Activated naive CD4-positive, alpha-beta T cell treated with anti-CD3 and anti-CD28 coated beads, Interleukin-2, amount 50 U/mL, for 72 hours (primary cell): Measurements from ENCODE around the gene RIGI. TPM values are rescaled to one million over a fixed set of nuclear protein-coding genes. Genes with fewer than 3 reads are reported as not detected.

ENCODE experiments used
- ATAC-seq, 2 donors: fragments of 150-1000 bp; cut with Tn5 transposase; 2 replicates each; pipeline ENCODE4 v1.10.0; 2021; ENCODE audit warnings: mild to moderate bottlenecking in 2 of 2, moderate library complexity in 2 of 2
- DNase-seq, 2 donors: peaks; one replicate each; pipeline ENCODE4 v3.0.0; 2021 to 2022; ENCODE audit warnings: low spot score in 2 of 2
- H3K27ac Mint-ChIP-seq, 2 donors: one replicate each; pipeline ENCODE4 v1.8.0; 2022; ENCODE audit warnings: mild to moderate bottlenecking in 2 of 2, mixed read lengths in 2 of 2
- H3K36me3 Mint-ChIP-seq, 2 donors: one replicate each; pipeline ENCODE4 v1.8.0; 2022; ENCODE audit warnings: mixed read lengths in 2 of 2
- H3K9me3 Mint-ChIP-seq, 2 donors: one replicate each; pipeline ENCODE4 v1.8.0; 2022; ENCODE audit warnings: mixed read lengths in 2 of 2
- total RNA-seq, 2 donors: library from RNA; stranded (reverse); gene quantifications; one replicate each; pipeline ENCODE4 v1.2.3, GENCODE V29; 2022

RIGI gene
- total RNA-seq, 2 donors from 2014 or later, result 5.8 to 11.4 TPM

DNA sequence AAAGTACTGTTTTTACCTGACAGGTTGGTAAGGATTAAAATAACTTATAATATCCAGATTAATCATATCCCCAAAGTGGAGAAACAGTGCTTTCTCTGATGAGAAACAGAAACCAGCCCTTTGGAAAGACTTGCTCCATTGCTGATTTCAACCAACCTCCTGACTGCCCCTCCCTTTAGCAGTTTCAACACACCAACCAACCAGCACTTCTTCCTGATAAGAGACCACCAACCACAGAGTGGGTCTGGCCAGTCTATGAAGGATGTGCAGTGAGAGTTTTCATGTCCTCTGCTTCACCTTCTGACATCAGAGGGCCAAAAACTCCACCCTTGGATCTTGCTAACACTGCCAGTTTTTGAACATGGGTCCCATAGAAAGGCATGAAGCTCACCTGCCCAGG, 28.1 kb downstream of the RIGI start:
- Mint-ChIP-seq H3K9me3 (no peaks in the 10 kb centered on the region), H3K27ac (no peak overlapping the region), H3K36me3 (peaks cover 0 to 9% of the 10 kb centered on the region in 2 donors)
- ATAC-seq (no peak), DNase-seq (no peak)

DNA sequence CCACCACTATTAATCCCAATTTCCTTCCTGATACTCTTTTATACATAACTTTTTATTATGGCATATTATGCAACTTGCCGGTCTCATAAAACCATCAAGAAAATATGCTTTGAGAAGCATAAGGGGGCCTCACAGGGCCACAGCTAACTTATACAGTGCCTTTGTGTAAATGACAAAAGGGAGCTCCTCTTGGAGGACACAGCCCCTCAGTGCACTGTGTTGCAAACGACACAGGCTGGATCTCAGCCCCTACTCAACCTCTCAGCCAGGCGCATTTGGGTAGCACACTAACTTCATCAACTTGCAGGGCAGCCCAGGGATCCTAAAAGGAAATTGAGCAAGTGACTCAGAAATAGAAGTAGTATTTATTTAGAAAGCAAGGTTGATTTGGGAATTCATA, 35.4 kb downstream of the RIGI start:
- no peak overlapping the region for H3K27ac Mint-ChIP-seq
- H3K9me3 Mint-ChIP-seq, result no peaks in the 10 kb centered on the region
- ATAC-seq (no peak), DNase-seq (no peak)
- H3K36me3 Mint-ChIP-seq, result no peaks in the 10 kb centered on the region

DNA sequence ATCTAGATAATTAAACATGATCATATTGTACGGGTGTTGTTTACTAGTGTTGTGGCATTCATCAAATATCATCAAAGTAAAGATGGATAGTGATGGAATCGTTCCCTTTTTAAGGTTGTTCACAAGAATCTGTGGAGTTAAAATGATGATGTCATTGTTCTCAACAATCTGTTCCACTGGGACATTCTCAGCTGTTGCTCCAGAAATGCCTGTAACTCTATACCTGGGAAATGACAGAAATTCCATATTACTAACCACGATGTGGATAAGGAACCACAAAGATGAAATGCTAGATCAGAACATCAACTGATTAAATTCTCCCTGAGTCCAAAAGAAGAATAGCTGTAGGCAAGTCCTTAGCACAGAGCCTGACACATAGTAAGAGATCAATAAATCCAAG, 38.0 kb downstream of the RIGI start:
- Mint-ChIP-seq H3K9me3 (no peaks in the 10 kb centered on the region), H3K36me3 (no peaks in the 10 kb centered on the region), H3K27ac (peak overlapping the region in 1 of 2 donors; percentile 35)
- DNase-seq (no peak), ATAC-seq (no peak)

DNA sequence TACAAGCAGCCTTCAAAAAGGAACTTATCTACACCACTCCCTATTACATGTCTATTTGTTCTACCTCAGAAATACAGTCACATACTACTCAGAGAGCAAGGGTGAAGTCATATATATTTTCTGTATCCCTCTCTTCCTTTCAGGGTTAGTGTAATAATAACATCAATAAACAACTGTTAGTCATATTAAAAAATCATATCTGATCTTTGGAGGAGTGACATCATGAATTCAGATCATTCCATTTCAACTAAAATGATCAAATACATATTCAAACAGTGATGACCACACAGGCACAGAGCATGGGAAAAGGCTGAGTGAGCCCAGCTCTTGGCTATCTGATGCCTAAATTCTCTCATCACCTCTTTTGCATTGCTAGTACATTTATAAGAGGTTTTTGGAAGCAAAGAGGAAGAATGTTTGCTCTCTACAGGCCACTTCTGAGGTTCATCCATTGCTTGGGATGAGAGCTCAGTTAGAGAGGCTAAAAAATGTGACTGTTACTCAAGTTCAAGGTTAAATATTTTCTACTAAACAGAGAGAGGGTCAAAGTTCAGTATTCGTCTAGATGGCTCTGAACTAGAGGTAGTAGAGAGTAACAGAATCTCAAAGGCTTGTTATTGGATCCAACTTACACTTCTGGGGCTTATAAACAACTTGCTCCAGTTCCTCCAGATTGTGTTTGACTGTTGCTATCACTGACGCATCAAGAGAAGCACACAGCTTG, 39.0 kb downstream of the RIGI start:
- ATAC-seq (no peak), DNase-seq (no peak)
- Mint-ChIP-seq H3K9me3 (no peaks in the 10 kb centered on the region), H3K27ac (peak overlapping the region in 1 of 2 donors; percentile 45), H3K36me3 (peaks cover 0 to 2% of the 10 kb centered on the region in 2 donors)

DNA sequence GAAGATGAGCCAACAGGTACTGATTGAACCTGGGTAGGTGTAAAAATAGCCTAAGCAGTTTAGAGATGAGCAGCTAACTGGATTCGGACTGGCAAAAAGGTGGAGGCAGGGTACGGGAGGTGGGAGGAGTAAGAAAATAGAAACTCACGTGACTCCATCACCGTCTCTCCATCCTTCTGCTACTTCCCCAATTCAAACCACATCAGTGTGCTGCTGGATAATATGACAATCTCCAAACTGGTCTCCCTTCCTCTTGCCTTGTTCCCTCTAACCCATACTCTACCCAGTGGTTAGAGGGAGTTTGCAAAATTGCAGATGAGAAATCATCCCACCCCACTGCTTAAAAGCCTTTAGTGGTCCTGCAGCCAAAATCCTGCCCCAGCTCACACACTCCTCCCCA, 42.7 kb downstream of the RIGI start:
- no peak for DNase-seq
- Mint-ChIP-seq H3K27ac (peak overlapping the region in 1 of 2 donors; percentile 70), H3K36me3 (peaks cover 5 to 6% of the 10 kb centered on the region in 2 donors), H3K9me3 (no peaks in the 10 kb centered on the region)
- ATAC-seq, result no peak

Other genes starting within 250 kb of the RIGI start
- gene ACO1, start 141.6 kb downstream of the RIGI start, total RNA-seq, result 10 to 100 TPM in 1 of 2 donors, 1 to 10 TPM in 1; 9.9 to 16.7 TPM
- gene SMIM27, start 26.1 kb upstream of the RIGI start, total RNA-seq, result 10 to 100 TPM; 15.3 to 19.5 TPM
- gene TOPORS, start 26.4 kb upstream of the RIGI start, total RNA-seq, result 10 to 100 TPM; 14.1 to 20.9 TPM
- gene NDUFB6, start 47.0 kb upstream of the RIGI start, total RNA-seq, result 10 to 100 TPM; 42.9 to 83.9 TPM
- gene TAF1L, start 109.5 kb upstream of the RIGI start, total RNA-seq, result not detected